ENCODE data around the gene MAPK9. TPM values are rescaled to one million over a fixed set of nuclear protein-coding genes. Genes with fewer than 3 reads are reported as not detected.
A peak's percentile ranks its signal among the peaks of the same experiment; 100 is the strongest.

Gene MAPK9
- total RNA-seq, 4 donors from 2014 or later: 14.5 to 27.3 (median 20.5) TPM

DNA sequence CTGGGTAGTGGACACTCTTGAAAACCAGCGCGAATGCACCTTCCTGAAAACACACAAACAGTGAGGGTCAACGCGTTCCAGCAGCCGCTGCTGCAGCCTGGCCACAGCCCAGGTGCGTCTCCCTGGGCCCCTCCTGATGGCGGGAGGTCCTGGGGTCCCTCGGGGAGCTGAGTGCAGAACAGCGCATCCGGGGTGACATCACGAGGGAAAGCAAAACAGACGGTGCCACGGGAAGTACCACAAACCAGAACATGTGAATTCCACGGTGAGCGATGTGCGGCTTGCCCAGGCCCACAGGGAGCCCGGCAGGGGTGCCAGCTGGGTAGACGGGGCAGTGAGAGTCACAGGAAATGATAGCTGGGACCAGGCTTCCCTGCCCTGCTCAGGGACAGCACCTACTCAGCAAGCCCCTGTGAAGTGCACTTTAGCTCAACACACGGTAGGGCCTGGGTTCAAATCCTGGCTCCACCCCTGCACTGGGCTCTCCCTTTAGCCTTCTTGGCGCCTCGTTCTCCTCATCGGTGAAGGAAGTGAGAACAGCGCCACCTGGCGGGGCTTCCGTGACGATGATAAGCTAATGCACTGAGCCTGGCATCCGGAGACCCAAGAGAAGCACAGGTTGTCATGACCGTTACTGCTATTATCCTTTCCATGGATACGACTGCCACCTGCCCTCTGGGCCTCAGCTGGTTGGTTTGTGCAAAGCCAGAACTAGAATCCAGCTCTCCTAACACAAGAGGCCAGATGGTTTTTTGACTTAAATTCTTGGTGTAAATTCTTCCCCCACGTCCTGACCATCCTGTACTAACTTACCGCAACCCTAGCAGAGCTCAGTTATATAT is 36.6 kb upstream of the MAPK9 start:
- H3K27ac ChIP-seq: no peak overlapping the region
- intact Hi-C loops (cut with DNase I): loop anchor here (10.0 kb wide), 2 partner anchors 136 to 204 kb away; no protein-coding TSS in a partner anchor
- 48 to 71% methylated on average over 23 to 25 of the region's 31 CpGs for WGBS, 2 donors
- no peak for TF ChIP-seq POLR2A (IDR thresholded peaks at IDR 0.05)
- TF ChIP-seq, protein P1, sequence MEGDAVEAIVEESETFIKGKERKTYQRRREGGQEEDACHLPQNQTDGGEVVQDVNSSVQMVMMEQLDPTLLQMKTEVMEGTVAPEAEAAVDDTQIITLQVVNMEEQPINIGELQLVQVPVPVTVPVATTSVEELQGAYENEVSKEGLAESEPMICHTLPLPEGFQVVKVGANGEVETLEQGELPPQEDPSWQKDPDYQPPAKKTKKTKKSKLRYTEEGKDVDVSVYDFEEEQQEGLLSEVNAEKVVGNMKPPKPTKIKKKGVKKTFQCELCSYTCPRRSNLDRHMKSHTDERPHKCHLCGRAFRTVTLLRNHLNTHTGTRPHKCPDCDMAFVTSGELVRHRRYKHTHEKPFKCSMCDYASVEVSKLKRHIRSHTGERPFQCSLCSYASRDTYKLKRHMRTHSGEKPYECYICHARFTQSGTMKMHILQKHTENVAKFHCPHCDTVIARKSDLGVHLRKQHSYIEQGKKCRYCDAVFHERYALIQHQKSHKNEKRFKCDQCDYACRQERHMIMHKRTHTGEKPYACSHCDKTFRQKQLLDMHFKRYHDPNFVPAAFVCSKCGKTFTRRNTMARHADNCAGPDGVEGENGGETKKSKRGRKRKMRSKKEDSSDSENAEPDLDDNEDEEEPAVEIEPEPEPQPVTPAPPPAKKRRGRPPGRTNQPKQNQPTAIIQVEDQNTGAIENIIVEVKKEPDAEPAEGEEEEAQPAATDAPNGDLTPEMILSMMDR (IDR thresholded peaks at IDR 0.05): peak; percentile 56 to 78 (median 67)
- H3K27me3 ChIP-seq: no peaks in the 10 kb centered on the region
- H3K36me3 ChIP-seq: no peaks in the 10 kb centered on the region
- peak; percentile 22 for DNase-seq
- no peak overlapping the region for H3K4me3 ChIP-seq
- no peaks in the 10 kb centered on the region for H3K9me3 ChIP-seq
- H3K4me1 ChIP-seq: peaks cover 0 to 47% (median 23%) of the 10 kb centered on the region in 3 donors

GRCh38 chr5:180326989-180327565 is 35.2 kb upstream of the MAPK9 start:
- 80 to 92% methylated on average over 9 to 10 of the region's 10 CpGs for WGBS, 2 donors
- intact Hi-C loops (cut with DNase I): loop anchor here (10.0 kb wide), 2 partner anchors 138 to 202 kb away; no protein-coding TSS in a partner anchor
- no peaks in the 10 kb centered on the region for H3K36me3 ChIP-seq
- no peak overlapping the region for H3K27ac ChIP-seq
- H3K27me3 ChIP-seq: no peaks in the 10 kb centered on the region
- TF ChIP-seq, protein P1 (IDR thresholded peaks at IDR 0.05): no peak
- TF ChIP-seq POLR2A (IDR thresholded peaks at IDR 0.05): no peak
- peaks cover 0 to 35% (median 20%) of the 10 kb centered on the region in 3 donors for H3K4me1 ChIP-seq
- DNase-seq: no peak
- no peak overlapping the region for H3K4me3 ChIP-seq
- no peaks in the 10 kb centered on the region for H3K9me3 ChIP-seq

- H3K36me3 ChIP-seq: no peaks in the 10 kb centered on the region
- no peaks in the 10 kb centered on the region for H3K27me3 ChIP-seq
- WGBS, 2 donors: 81 to 89% methylated on average over 6 to 7 of the region's 8 CpGs
- intact Hi-C loops (cut with DNase I): loop anchor here (10.0 kb wide), 2 partner anchors 140 to 200 kb away; no protein-coding TSS in a partner anchor
- H3K27ac ChIP-seq: no peak overlapping the region
- TF ChIP-seq, protein P1 (IDR thresholded peaks at IDR 0.05): no peak
- no peak for TF ChIP-seq POLR2A (IDR thresholded peaks at IDR 0.05)
- H3K4me3 ChIP-seq: no peak overlapping the region
- peaks cover 0 to 10% (median 2%) of the 10 kb centered on the region in 3 donors for H3K4me1 ChIP-seq
- H3K9me3 ChIP-seq: no peaks in the 10 kb centered on the region
- no peak for DNase-seq
Observed at GRCh38 chr5:180324601-180324950, 32.7 kb upstream of the MAPK9 start.

GRCh38 chr5:180323941-180324600 is 32.2 kb upstream of the MAPK9 start:
- no peak overlapping the region for H3K4me3 ChIP-seq
- TF ChIP-seq, protein P1 (IDR thresholded peaks at IDR 0.05): no peak
- TF ChIP-seq POLR2A (IDR thresholded peaks at IDR 0.05): no peak
- H3K4me1 ChIP-seq: peaks cover 0 to 9% (median 2%) of the 10 kb centered on the region in 3 donors
- no peaks in the 10 kb centered on the region for H3K9me3 ChIP-seq
- H3K36me3 ChIP-seq: no peaks in the 10 kb centered on the region
- WGBS, 2 donors: 29 to 54% methylated on average over 9 to 10 of the region's 11 CpGs
- intact Hi-C loops (cut with DNase I): loop anchor here (10.0 kb wide), 2 partner anchors 141 to 199 kb away; no protein-coding TSS in a partner anchor
- DNase-seq: no peak
- no peak overlapping the region for H3K27ac ChIP-seq
- H3K27me3 ChIP-seq: no peaks in the 10 kb centered on the region
